ENCODE data around the gene CPSF6. TPM values are rescaled to one million over a fixed set of nuclear protein-coding genes. Genes with fewer than 3 reads are reported as not detected.
"Not testable (repeated sequence)": the region's sequence is repeated elsewhere in the genome, so short reads cannot be mapped to it uniquely, and the experiment has no call there.

CPSF6 gene, protein sequence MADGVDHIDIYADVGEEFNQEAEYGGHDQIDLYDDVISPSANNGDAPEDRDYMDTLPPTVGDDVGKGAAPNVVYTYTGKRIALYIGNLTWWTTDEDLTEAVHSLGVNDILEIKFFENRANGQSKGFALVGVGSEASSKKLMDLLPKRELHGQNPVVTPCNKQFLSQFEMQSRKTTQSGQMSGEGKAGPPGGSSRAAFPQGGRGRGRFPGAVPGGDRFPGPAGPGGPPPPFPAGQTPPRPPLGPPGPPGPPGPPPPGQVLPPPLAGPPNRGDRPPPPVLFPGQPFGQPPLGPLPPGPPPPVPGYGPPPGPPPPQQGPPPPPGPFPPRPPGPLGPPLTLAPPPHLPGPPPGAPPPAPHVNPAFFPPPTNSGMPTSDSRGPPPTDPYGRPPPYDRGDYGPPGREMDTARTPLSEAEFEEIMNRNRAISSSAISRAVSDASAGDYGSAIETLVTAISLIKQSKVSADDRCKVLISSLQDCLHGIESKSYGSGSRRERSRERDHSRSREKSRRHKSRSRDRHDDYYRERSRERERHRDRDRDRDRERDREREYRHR
- 10 to 100 TPM; 27.5 to 48.7 TPM for total RNA-seq

DNA sequence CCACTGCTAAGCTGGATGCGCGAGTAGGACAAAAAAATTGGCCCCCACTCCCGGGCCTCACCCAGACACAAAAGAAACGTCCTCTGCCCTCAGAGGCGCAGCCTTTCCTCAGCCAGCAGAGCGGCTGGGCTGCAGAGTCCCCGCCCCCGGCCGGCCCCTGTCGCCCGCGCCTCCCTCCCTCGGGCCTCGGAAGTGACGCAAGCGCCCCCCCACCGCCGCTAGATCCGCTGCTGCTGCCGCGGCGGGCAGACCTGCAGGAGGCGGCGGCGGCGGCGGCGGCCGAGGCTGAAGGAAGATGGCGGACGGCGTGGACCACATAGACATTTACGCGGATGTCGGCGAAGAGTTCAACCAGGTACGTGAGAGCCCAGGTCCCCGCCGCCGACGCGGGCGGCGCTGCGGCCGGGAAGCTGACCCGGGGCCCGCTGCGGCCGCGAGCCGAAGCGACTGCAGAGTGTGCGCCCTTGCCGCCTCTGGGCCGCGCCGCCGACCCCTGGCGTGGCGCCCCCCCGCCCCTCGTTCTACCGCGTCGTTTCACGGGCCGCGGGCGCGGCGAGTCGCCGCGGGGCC is at the start of gene CPSF6:
TSS of gene CPSF6 (plus strand) at position 218 of the 570 bp plus-strand sequence. CDS start at position 296, 78 bp downstream.
- DNase-seq (ENCODE audit: low spot score) (peak; percentile 72), ATAC-seq (ENCODE audit: insufficient number of reproducible peaks, low FRiP score, low read depth) (peak; percentile 95)
- TF ChIP-seq, protein P1, sequence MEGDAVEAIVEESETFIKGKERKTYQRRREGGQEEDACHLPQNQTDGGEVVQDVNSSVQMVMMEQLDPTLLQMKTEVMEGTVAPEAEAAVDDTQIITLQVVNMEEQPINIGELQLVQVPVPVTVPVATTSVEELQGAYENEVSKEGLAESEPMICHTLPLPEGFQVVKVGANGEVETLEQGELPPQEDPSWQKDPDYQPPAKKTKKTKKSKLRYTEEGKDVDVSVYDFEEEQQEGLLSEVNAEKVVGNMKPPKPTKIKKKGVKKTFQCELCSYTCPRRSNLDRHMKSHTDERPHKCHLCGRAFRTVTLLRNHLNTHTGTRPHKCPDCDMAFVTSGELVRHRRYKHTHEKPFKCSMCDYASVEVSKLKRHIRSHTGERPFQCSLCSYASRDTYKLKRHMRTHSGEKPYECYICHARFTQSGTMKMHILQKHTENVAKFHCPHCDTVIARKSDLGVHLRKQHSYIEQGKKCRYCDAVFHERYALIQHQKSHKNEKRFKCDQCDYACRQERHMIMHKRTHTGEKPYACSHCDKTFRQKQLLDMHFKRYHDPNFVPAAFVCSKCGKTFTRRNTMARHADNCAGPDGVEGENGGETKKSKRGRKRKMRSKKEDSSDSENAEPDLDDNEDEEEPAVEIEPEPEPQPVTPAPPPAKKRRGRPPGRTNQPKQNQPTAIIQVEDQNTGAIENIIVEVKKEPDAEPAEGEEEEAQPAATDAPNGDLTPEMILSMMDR (IDR thresholded peaks at IDR 0.05) = no peak
- Histone ChIP-seq H3K36me3 (no peaks in the 10 kb centered on the region), H3K27ac (peak within 1 kb of the TSS; percentile 86 to 88), H3K4me1 (ENCODE audit: control insufficient read depth in 1 of 2, low read depth in 2 of 2) (peaks cover 22 to 28% of the 10 kb centered on the region in 2 donors), H3K27me3 (replicated peaks; ENCODE audit: insufficient read depth) (no peaks in the 10 kb centered on the region), H3K9me3 (no peaks in the 10 kb centered on the region), H3K4me3 (peak within 1 kb of the TSS; percentile 98)

DNA sequence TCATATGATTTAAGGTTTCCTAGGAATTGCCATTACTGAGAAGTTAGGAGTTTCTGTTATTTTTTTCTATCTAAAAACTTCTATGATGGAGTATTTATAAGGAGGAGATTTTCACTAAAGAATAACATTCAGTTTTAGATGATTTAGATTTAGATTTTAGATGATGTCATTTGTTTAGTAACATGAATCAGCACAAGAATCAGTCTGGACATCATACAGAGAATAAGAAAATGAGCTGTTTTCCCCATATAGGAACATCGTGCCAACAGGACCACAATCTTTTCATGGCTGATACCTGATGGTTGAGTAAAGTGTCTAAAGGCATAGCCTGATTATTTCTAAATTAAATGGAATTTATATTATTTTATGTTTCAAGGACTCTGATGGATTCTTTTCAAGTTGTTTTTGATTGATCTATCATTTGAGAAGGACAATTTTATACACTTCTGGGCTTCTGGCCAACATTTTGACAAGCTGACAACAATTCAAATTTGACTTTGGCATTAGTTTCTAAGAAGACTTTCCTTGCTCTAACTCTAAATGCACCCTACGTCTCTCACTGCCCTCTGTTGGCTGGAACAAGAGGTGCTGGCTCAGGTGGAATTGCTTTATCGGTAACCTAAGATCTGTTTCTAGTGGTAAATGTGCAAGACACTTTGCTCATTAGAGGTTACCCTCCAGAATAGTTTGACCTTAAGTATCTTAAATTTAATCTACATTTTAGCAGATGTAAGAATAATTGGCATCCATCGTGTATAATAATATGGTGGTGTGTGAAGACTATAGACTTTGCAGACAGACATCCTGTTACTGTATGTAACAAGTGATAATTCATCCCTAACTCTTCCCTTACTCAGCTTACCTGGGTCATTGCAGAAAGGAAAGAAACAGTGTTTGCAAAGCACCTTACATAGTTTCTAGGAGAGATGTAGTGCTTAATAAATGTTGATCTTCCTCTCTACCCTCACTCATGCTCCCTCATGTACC is 42.8 kb upstream of the CPSF6 start:
- TF ChIP-seq, protein P1 (IDR thresholded peaks at IDR 0.05) = no peak
- DNase-seq (ENCODE audit: low spot score) (no peak), ATAC-seq (ENCODE audit: insufficient number of reproducible peaks, low FRiP score, low read depth) (no peak)
- H3K27ac ChIP-seq = no peak overlapping the region
- H3K4me3 ChIP-seq = no peak overlapping the region
- H3K36me3 ChIP-seq = no peaks in the 10 kb centered on the region
- H3K9me3 ChIP-seq = peaks cover 12% of the 10 kb centered on the region
- H3K4me1 ChIP-seq (ENCODE audit: control insufficient read depth in 1 of 2, low read depth in 2 of 2) = no peaks in the 10 kb centered on the region
- no peaks in the 10 kb centered on the region for H3K27me3 ChIP-seq (replicated peaks; ENCODE audit: insufficient read depth)

DNA sequence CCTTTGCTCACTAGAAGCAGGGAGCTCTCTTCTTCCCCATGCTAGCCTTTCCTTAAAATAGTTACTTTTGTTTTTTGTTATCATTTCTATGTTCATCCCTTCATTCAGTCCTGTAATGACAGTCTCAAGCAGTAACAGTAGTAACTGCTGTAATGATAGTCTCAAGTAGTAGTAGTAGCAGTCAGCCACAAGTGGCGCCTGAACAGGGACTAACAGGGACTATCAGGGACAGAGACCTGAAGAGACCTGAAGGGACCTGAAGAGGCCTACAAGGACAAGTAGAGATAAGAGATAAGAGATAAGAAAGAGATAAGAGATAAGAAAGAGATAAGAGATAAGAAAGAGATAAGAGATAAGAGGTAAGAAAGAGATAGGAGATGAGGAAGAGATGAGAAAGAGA is 39.4 kb upstream of the CPSF6 start:
- H3K27ac ChIP-seq; ATAC-seq (ENCODE audit: insufficient number of reproducible peaks, low FRiP score, low read depth); DNase-seq (ENCODE audit: low spot score); H3K4me1 ChIP-seq (ENCODE audit: control insufficient read depth in 1 of 2, low read depth in 2 of 2); H3K27me3 ChIP-seq (replicated peaks; ENCODE audit: insufficient read depth); H3K36me3 ChIP-seq; H3K4me3 ChIP-seq: not testable (repeated sequence)
- peaks cover 12% of the 10 kb centered on the region for H3K9me3 ChIP-seq

DNA sequence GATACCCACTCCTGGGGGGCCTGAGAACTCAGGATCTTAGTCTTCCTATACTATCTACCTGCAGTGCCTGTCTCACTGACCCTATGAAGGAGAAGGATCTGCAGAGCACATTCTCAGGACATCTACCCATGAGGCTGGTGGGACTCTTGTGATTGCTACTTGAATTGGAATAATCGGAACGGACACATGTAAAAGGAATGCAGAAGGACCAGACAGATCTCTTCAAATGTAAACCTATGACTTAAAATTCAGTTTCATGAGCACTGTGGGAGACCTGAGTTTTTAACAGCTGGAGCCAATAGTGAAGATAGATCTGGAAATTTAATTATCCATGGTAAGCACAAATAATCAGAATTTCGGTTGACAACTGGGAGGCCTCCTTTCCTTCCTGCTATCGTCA is 35.2 kb upstream of the CPSF6 start:
- peaks cover 9% of the 10 kb centered on the region for H3K9me3 ChIP-seq
- ATAC-seq (ENCODE audit: insufficient number of reproducible peaks, low FRiP score, low read depth) (no peak), DNase-seq (ENCODE audit: low spot score) (no peak)
- no peak overlapping the region for H3K27ac ChIP-seq
- H3K27me3 ChIP-seq (replicated peaks; ENCODE audit: insufficient read depth) = no peaks in the 10 kb centered on the region
- TF ChIP-seq, protein P1 (IDR thresholded peaks at IDR 0.05) = no peak
- H3K4me3 ChIP-seq = no peak overlapping the region
- no peaks in the 10 kb centered on the region for H3K36me3 ChIP-seq
- H3K4me1 ChIP-seq (ENCODE audit: control insufficient read depth in 1 of 2, low read depth in 2 of 2) = no peaks in the 10 kb centered on the region

DNA sequence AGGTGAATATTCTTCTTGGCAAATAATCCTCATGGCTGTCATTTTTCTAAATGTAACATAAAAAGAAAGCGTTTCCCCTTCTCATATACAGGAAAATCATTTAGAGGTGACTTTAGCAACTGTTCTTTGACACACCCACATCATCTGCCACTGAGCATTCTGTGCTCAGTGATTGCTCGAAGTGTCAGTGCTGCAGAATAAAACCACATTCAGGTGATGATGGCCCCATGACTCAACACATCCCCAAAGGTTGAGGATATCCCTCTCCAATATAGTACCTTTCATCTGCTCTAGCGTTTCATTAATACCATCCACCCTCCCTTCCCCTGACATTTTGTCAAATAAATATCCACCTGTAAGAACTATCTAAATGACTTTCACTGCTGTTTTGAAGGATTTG is 28.7 kb upstream of the CPSF6 start:
- H3K4me1 ChIP-seq (ENCODE audit: control insufficient read depth in 1 of 2, low read depth in 2 of 2) = no peaks in the 10 kb centered on the region
- H3K27me3 ChIP-seq (replicated peaks; ENCODE audit: insufficient read depth) = no peaks in the 10 kb centered on the region
- TF ChIP-seq, protein P1 (IDR thresholded peaks at IDR 0.05) = no peak
- no peak for ATAC-seq (ENCODE audit: insufficient number of reproducible peaks, low FRiP score, low read depth)
- no peaks in the 10 kb centered on the region for H3K9me3 ChIP-seq
- H3K36me3 ChIP-seq = no peaks in the 10 kb centered on the region
- DNase-seq (ENCODE audit: low spot score) = no peak
- H3K4me3 ChIP-seq = no peak overlapping the region
- no peak overlapping the region for H3K27ac ChIP-seq

All from thoracic aorta (tissue), 2 donors.